GM19468 (cell line): Measurements from ENCODE around the gene TMEM14C.

Experiments used
- ATAC-seq: cut with Tn5 transposase; IDR thresholded peaks from one replicate; pipeline ENCODE4 v1.9.1; 2021; ENCODE audit warnings: mild to moderate bottlenecking, moderate library complexity, moderate number of reproducible peaks; ENCODE audit not compliant: unreplicated experiment; ENCODE audit errors: extremely low read depth

Gene TMEM14C

GRCh38 chr6:10759312-10759839 is 36.5 kb downstream of the TMEM14C start:
- no peak for ATAC-seq

- no peak for ATAC-seq
These were observed 37.0 kb downstream of the TMEM14C start for GRCh38 chr6:10759884-10760329.

- no peak for ATAC-seq
These were observed 40.1 kb downstream of the TMEM14C start for GRCh38 chr6:10763006-10763405.

- ATAC-seq = no peak
These were observed 46.5 kb downstream of the TMEM14C start for GRCh38 chr6:10769419-10769818.

- ATAC-seq = no peak
These were observed 48.6 kb downstream of the TMEM14C start for GRCh38 chr6:10771371-10771894.

- no peak for ATAC-seq
These were observed 55.4 kb downstream of the TMEM14C start for GRCh38 chr6:10778230-10778629.

GRCh38 chr6:10779076-10779475 is 56.2 kb downstream of the TMEM14C start:
- ATAC-seq = no peak
